GM23248 (cell line): ENCODE results near the gene WDR93. TPM values are rescaled to one million over a fixed set of nuclear protein-coding genes. Genes with fewer than 3 reads are reported as not detected.

Source experiments
- DNase-seq: peaks from one replicate; pipeline ENCODE4 v3.0.0-alpha.2; 2015
- H2AFZ ChIP-seq: fragments of 200-600 bp; sonication (generic); 2 replicates; pipeline ENCODE4 v1.6.1; 2016; ENCODE audit warnings: antibody characterized with exemption
- H3F3A ChIP-seq: fragments of 200-600 bp; sonication (generic); 2 replicates; pipeline ENCODE4 v1.6.1; 2016; ENCODE audit warnings: mild to moderate bottlenecking, antibody characterized with exemption, mixed run types; ENCODE audit not compliant: insufficient read depth
- H3K27ac ChIP-seq: fragments of 200-600 bp; sonication (generic); 2 replicates; pipeline ENCODE4 v1.5.1; 2016; ENCODE audit warnings: mild to moderate bottlenecking
- H3K27me3 ChIP-seq: fragments of 200-600 bp; sonication (generic); replicated peaks from 2 replicates; pipeline ENCODE4 v1.6.1; 2016; ENCODE audit warnings: mild to moderate bottlenecking; ENCODE audit not compliant: insufficient read depth
- H3K36me3 ChIP-seq: fragments of 200-600 bp; sonication (generic); 2 replicates; pipeline ENCODE4 v1.6.1; 2016; ENCODE audit warnings: low read depth, mild to moderate bottlenecking
- H3K4me1 ChIP-seq: fragments of 200-600 bp; sonication (generic); 2 replicates; pipeline ENCODE4 v1.6.1; 2016; ENCODE audit warnings: mild to moderate bottlenecking; ENCODE audit not compliant: insufficient read depth
- H3K4me2 ChIP-seq: fragments of 200-600 bp; sonication (generic); one replicate; pipeline ENCODE4 v1.6.1; 2016; ENCODE audit warnings: mild to moderate bottlenecking; ENCODE audit not compliant: unreplicated experiment
- H3K4me3 ChIP-seq: fragments of 200-600 bp; sonication (generic); 2 replicates; pipeline ENCODE4 v1.5.1; 2016; ENCODE audit warnings: mild to moderate bottlenecking
- H3K79me2 ChIP-seq: fragments of 200-600 bp; sonication (generic); 2 replicates; pipeline ENCODE4 v1.6.1; 2016; ENCODE audit warnings: mild to moderate bottlenecking; ENCODE audit not compliant: insufficient read depth
- H3K9ac ChIP-seq: fragments of 200-600 bp; sonication (generic); 2 replicates; pipeline ENCODE4 v1.6.1; 2016; ENCODE audit warnings: mild to moderate bottlenecking
- H3K9me2 ChIP-seq: fragments of 200-600 bp; sonication (generic); 2 replicates; pipeline ENCODE4 v1.6.1; 2016; ENCODE audit warnings: mixed run types, mild to moderate bottlenecking, moderate library complexity; ENCODE audit not compliant: insufficient read depth
- H3K9me3 ChIP-seq: fragments of 200-600 bp; sonication (generic); one replicate; pipeline ENCODE4 v1.6.1; 2017; ENCODE audit warnings: low read depth
- H4K20me1 ChIP-seq: fragments of 200-600 bp; sonication (generic); 2 replicates; pipeline ENCODE4 v1.6.0; 2016; ENCODE audit not compliant: insufficient read depth
- EZH2 ChIP-seq: fragments of 200-600 bp; sonication (generic); IDR thresholded peaks from 2 replicates; pipeline ENCODE4 v1.6.1; 2018; ENCODE audit warnings: antibody characterized with exemption, mild to moderate bottlenecking; ENCODE audit not compliant: insufficient read depth, poor library complexity, severe bottlenecking
- EZH2phosphoT487 ChIP-seq: fragments of 200-600 bp; sonication (generic); IDR thresholded peaks from 2 replicates; pipeline ENCODE4 v1.6.1; 2018; ENCODE audit warnings: antibody characterized with exemption, moderate library complexity, mild to moderate bottlenecking, low read depth; ENCODE audit not compliant: insufficient read depth
- WGBS, 2 experiments: methylation state at CpG; one replicate each; pipeline ENCODE4 v1.1.6; 2015 to 2017; ENCODE audit warnings: low lambda C conversion rate in 2 of 2, low coverage in 1 of 2; ENCODE audit errors: missing lambda C conversion rate in 2 of 2; 5-methylcytosine and 5-hydroxymethylcytosine counted together
- in situ Hi-C: fragments of 300-500 bp; cut with MboI; formaldehyde crosslinking; loops from 2 replicates; pipeline ENCODE4 v1.15.0; 2020
- polyA plus RNA-seq: library from polyadenylated mRNA; unstranded; fragments of >200 nt; fragmentation: Nextera tagmentation; extraction: Ambion mirVana; gene quantifications from 2 replicates; pipeline ENCODE4 v1.2.1, GENCODE V29; 2016
- total RNA-seq: library from RNA; depleted of rRNA; stranded (reverse); fragments of >200 nt; shearing (Covaris generic); gene quantifications from 2 replicates; pipeline ENCODE4 v1.2.3, GENCODE V29; 2014

WDR93 gene
- total and polyA plus RNA-seq, 2 experiments from 2014 or later: 0.10 TPM; not detected in 1

DNA sequence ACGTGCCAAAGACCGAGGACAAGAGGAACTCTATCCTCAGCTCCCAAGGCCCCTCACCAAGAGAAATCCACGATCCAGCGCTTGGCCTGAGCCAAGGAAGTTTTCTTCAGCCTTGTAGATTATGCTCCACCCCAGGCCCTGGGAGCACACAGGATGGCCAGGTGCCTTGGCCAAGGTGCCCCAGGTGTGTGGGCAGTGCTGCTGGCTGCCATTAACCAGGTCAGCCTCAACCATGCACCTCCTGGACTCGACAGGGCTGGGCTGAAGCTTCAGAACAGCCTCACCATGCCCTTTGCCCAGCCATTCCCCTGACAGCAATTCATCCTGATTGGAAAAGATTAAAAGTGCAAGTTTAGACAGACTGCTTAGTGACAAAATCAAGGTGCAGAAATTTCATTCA lies 71.3 kb downstream of the WDR93 start:
- H3K27me3 ChIP-seq: no peaks in the 10 kb centered on the region
- no peak overlapping the region for H2AFZ ChIP-seq
- no peaks in the 10 kb centered on the region for H3K9me2 ChIP-seq
- no peaks in the 10 kb centered on the region for H3K36me3 ChIP-seq
- H3K4me2 ChIP-seq: no peak overlapping the region
- in situ Hi-C loops: loop anchor here (25.0 kb wide), 1 partner anchor 300 kb away; no protein-coding TSS in a partner anchor
- no peak overlapping the region for H3K27ac ChIP-seq
- no peak overlapping the region for H3K9ac ChIP-seq
- H3K79me2 ChIP-seq: no peaks in the 10 kb centered on the region
- 77 to 81% methylated on average over 5 of the region's 5 CpGs for WGBS, 2 experiments
- H4K20me1 ChIP-seq: no peaks in the 10 kb centered on the region
- no peak overlapping the region for H3K4me3 ChIP-seq
- no peaks in the 10 kb centered on the region for H3F3A ChIP-seq
- TF ChIP-seq EZH2phosphoT487 (no peak), EZH2 (no peak)
- H3K4me1 ChIP-seq: no peaks in the 10 kb centered on the region
- no peaks in the 10 kb centered on the region for H3K9me3 ChIP-seq
- DNase-seq: no peak

DNA sequence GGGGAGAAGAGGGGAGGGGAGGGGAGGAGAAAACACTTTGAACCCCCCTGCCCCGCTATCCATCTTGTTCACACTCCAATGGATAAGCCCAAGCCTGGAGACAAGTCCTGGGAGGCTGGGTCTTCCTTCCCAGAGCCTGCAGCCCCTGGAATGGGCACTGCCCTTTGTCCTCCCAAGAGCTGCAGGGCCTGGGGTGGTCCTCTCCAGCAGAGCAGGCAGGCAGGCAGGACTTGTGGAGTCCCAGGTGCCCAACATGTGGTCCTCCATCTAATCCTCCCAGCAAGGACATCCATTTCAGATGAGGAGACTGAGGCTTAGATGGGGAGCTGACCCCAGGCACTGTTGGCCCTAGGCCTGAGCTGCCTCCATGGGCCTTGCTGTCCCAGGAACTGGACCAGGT lies 75.1 kb downstream of the WDR93 start:
- H3K27ac ChIP-seq: no peak overlapping the region
- peaks cover 6% of the 10 kb centered on the region; the same call in 1 of the 2 replicates for H3F3A ChIP-seq
- no peak for DNase-seq
- no peak overlapping the region for H2AFZ ChIP-seq
- in situ Hi-C loops: loop anchor here (25.0 kb wide), 1 partner anchor 297 kb away; no protein-coding TSS in a partner anchor
- no peak overlapping the region for H3K4me3 ChIP-seq
- no peaks in the 10 kb centered on the region for H3K79me2 ChIP-seq
- no peaks in the 10 kb centered on the region for H3K9me3 ChIP-seq
- no peak overlapping the region for H3K4me2 ChIP-seq
- H3K4me1 ChIP-seq: peaks cover 11% of the 10 kb centered on the region
- no peak overlapping the region for H3K9ac ChIP-seq
- H3K27me3 ChIP-seq: no peaks in the 10 kb centered on the region
- no peaks in the 10 kb centered on the region for H3K9me2 ChIP-seq
- H3K36me3 ChIP-seq: no peaks in the 10 kb centered on the region
- H4K20me1 ChIP-seq: no peaks in the 10 kb centered on the region
- TF ChIP-seq EZH2: no peak
- no peak for TF ChIP-seq EZH2phosphoT487
- WGBS, 2 experiments: 7% methylated on average over 1 of the region's 1 CpG; no CpG with 5 or more reads in 1 of the 2 experiments

DNA sequence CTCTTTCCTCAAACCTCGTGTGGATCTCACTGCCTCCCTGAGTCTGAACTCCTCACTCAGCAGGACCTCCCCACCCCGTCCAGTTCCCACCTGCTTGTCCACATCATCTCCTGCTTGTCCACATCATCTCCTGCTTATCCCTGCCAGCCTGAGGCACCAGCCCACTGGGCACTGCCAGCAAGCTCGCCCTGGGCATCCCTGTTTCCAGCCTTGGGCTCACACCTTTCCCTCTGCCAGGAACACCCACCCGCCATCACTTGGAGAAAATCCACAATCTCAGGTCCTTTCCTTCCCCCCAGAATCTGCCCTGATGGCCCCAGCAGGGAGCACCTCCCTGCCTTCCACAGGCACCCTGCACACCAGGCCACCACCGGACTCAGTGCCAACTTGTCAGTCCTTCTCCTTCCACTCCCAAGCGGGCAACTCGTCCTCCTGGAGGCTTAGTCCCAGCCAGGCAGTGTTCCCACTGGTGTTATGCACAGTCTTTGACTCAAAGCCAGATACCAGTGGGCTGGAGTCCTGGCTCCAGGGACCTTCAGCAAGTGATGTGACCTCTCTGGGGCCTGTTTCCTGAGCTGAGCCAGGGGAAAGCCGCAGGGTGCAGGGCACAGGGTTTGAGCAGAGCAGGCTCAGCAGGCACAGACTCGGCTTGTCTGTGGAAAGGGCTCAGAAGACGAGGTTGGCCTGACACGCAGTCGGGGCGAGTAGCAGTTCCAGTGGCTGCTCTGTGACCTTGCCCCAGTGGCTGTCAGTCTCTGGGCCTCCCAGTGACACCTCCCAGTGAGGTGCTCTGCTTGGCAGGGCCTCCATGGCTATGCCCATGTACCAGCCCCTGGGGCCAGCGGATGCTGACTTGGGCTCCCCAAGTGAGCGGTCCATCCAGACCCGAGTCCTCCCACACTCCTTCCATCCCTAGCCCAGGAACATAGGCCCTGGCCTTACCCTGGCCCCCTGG lies 76.0 kb downstream of the WDR93 start:
- Histone ChIP-seq H3K79me2 (no peaks in the 10 kb centered on the region), H4K20me1 (no peaks in the 10 kb centered on the region), H3K27me3 (no peaks in the 10 kb centered on the region), H3K4me3 (no peak overlapping the region), H3K4me2 (no peak overlapping the region), H3K36me3 (no peaks in the 10 kb centered on the region), H3K9me2 (no peaks in the 10 kb centered on the region), H3K27ac (no peak overlapping the region), H3K4me1 (peaks cover 14% of the 10 kb centered on the region), H3K9me3 (no peaks in the 10 kb centered on the region), H2AFZ (no peak overlapping the region), H3K9ac (no peak overlapping the region), H3F3A (peaks cover 10% of the 10 kb centered on the region; the same call in 1 of the 2 replicates)
- no peak for TF ChIP-seq EZH2phosphoT487
- no peak for TF ChIP-seq EZH2
- DNase-seq: no peak
- in situ Hi-C loops: loop anchor here (25.0 kb wide), 1 partner anchor 296 kb away; no protein-coding TSS in a partner anchor
- 83% methylated on average over 15 to 16 of the region's 16 CpGs for WGBS, 2 experiments

GRCh38 chr15:89767411-89767915 lies 76.9 kb downstream of the WDR93 start:
- Histone ChIP-seq H3K4me3 (no peak overlapping the region), H2AFZ (no peak overlapping the region)
- in situ Hi-C loops: loop anchor here (25.0 kb wide), 1 partner anchor 295 kb away; no protein-coding TSS in a partner anchor

More at GRCh38 chr15:89767411-89767915, 76.9 kb downstream of the WDR93 start:
- TF ChIP-seq EZH2: no peak
- TF ChIP-seq EZH2phosphoT487: no peak
- peaks cover 10% of the 10 kb centered on the region; the same call in 1 of the 2 replicates for H3F3A ChIP-seq
- H3K4me2 ChIP-seq: no peak overlapping the region
- H3K36me3 ChIP-seq: no peaks in the 10 kb centered on the region
- H4K20me1 ChIP-seq: no peaks in the 10 kb centered on the region
- no peaks in the 10 kb centered on the region for H3K9me2 ChIP-seq
- H3K27ac ChIP-seq: no peak overlapping the region
- 78 to 86% methylated on average over 8 of the region's 8 CpGs for WGBS, 2 experiments
- H3K79me2 ChIP-seq: no peaks in the 10 kb centered on the region
- no peak for DNase-seq
- H3K4me1 ChIP-seq: peaks cover 14% of the 10 kb centered on the region
- H3K27me3 ChIP-seq: no peaks in the 10 kb centered on the region
- H3K9ac ChIP-seq: no peak overlapping the region
- H3K9me3 ChIP-seq: no peaks in the 10 kb centered on the region
